T-helper 2 cell (primary cell): ENCODE measurements around the gene SCAF8.
A peak's percentile ranks its signal among the peaks of the same experiment; 100 is the strongest.

Experiments
- DNase-seq, 5 experiments: peaks; one replicate each; pipeline versions ENCODE4 v3.0.0 to v3.0.0-alpha.2; 2012 to 2022

The SCAF8 gene

DNA sequence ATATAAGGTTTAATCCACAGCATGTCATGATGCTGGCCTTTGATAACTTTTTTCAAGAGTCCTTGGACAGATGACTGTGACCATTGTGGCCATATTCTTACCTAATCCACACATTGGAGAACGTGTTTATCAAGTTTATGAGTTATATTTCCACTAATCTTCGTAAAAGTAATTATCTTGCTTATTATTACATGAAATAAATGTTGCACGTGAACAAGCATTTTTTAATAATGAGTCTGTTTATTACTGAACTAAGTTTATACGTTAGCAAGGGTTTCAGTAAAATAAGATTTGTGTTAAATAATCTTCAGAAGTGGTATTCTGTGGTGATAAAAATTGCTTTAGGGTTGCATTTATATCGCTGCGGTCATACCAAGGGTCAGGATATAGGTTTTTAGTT, 107.1 kb downstream of the SCAF8 start:
- no peak for DNase-seq

DNA sequence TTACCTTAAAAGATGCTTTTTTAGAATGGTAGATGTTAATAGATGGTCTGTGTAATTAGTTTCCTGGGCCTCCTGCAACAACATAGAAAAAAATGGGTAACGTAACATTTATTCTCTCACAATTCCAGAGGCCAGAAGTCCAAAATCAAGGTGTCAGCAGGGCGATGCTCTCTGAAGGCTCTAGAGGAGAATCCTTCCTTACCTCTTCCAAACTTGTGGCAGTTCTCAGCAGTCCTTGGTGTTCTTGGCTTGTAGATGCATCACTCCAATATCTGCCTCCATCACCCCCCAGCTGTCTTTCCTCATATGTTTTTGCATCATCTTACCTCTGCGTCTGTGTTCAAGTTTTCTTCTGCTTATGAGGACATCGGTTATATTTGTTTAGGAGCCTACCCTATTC, 107.9 kb downstream of the SCAF8 start:
- DNase-seq = no peak

DNA sequence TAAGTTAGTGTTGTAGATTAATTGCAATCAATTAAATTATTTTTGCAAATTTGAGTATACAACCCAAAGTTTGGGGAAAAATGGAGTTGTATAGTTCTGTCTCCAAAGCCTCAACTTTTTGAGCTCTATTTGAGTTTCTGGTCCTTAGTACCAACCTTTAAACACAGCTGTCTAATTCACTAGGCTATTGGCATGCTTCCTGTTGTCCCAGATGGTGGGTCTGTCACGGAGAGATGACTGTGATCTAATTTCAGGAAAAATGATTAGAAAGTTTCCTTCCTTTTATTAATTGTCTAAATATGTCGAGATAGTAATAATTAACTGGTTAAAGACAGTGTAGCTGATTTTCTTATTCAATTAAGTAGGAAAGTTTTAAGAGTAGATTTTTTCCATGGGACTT, 109.6 kb downstream of the SCAF8 start:
- DNase-seq = no peak

DNA sequence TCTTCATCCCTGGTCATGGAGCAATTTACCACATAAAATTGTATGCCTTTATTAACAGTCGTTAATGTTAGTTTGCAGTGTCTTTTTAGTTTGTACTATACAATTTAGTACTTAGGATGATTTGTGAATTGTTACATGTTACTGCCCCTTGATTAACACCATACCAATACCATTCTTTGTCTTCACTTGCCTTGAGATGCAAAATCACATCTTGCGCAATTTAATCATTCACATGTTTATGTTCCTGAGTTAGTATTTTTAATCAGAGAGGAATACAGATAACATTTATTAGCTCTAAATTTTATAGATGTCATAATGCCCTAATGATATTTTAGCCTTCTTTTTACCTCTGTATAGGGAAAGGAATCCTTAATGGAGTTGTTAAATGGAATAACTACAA, 114.1 kb downstream of the SCAF8 start:
- DNase-seq = no peak

GRCh38 chr6:154848580-154848979, 115.4 kb downstream of the SCAF8 start:
- no peak for DNase-seq

GRCh38 chr6:154849475-154849874, 116.3 kb downstream of the SCAF8 start:
- DNase-seq = no peak

DNA sequence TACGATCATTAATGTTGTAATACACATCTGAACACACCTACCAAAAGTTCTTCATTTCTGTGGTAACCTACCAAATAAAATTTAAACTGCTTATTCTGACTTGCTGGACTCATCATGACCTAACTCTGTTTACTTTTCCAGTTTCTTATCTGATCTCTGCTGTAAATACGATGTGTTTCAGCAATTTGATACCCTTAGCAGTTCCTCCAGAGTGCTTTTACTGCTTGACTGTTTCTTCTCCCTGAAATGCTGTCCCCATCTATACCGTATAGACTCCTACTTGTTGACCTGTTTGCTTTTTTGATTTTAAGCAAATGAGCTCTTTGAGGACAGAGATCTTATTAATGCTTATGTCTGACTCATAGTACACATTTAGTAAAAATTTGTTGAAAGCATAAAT, 119.5 kb downstream of the SCAF8 start:
- no peak for DNase-seq

GRCh38 chr6:154857529-154857928, 124.3 kb downstream of the SCAF8 start:
- DNase-seq = peak in 1 of 5 experiments; percentile 16

GRCh38 chr6:154861825-154862224, 128.6 kb downstream of the SCAF8 start:
- no peak for DNase-seq

GRCh38 chr6:154862536-154862935, 129.3 kb downstream of the SCAF8 start:
- DNase-seq = no peak

GRCh38 chr6:154864066-154864430, 130.8 kb downstream of the SCAF8 start:
- DNase-seq = no peak

GRCh38 chr6:154865291-154865690, 132.1 kb downstream of the SCAF8 start:
- DNase-seq = no peak

GRCh38 chr6:154868143-154868594, 135.0 kb downstream of the SCAF8 start:
- peak in 1 of 5 experiments; percentile 30 for DNase-seq

DNA sequence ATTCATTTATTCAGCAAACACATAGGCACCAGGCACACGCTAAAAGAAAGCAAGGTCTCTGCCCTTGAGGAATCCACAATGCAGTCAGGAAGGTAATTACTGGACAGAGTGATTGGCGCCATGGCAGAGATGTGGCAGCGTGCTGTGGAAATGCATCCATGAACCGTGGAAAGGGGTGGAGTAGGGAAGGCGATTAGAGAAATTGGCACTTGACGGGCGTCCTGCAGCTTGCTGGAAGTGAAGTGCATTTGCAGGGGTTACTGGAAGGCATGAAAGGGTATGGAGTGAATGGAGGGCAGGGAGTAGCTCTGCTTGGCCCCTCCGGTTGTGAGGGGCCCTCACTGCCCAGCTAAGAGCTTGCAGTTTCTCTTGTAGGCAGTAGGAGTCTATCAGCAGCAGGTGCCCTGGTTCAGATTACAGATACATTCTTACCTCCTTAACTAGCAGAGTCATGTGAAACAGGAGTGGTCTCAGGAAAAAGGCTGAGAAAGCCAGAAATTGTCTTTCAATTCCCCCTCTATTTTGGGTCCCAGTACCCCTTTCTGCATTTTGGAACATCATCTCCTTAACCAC, 139.4 kb downstream of the SCAF8 start:
- no peak for DNase-seq

DNA sequence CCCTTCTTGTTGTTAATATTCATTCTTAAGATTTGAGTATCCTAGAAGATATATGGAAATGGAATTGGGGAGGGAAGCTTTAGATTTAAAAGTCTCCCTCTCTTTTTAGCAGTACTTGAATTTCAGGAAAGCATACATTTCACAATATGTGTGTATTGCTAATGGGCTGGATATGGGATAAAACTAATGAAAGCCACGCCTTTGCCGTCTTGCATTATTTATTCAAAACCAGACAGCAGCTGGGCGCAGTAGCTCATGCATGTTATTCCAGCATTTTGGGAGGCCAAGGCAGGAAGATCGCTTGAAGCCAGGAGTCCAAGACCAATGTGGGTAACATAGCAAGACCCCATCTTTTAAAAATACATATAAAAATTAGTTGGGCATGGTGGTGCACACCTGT, 140.3 kb downstream of the SCAF8 start:
- no peak for DNase-seq

DNA sequence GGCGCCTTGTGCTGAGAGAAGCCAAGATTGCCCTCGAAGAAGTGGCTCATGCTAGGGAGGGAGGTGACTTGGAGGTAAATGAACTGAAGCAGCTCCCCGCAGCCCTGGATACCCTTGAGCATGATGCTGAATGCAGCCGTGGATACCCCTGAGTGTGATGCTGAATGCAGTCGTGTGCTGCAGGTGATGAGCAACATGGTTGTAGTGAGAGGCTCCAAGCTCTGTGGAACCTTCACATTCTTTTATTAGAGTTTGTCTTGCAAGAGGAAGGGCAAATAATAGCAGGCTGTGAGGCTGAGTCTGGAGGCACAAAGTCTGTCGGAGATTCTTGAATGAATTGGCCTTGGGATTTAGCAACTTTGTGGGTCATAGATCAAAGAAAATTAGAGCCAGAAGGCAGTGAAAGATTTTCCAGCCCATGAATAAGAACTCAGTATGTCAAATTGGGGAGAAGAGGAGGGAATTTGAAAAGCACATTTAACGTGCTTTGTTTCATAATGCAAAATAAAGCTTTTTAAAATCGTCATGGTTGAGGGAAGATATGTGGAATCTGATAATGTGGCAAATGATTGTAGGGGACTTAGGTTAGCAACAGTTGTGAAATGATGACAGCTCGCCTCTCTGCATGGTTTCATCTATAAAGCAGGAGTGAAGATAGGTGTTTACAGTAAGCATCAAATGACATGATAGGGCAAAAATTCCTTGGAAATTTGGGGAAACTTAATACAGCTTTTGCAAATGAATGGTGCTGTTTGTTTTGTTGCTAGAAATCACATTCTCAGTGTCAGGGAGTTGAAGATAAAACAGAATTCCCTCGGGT, 141.8 kb downstream of the SCAF8 start:
- no peak for DNase-seq

- no peak for DNase-seq
Measured at GRCh38 chr6:154876486-154877280, 143.5 kb downstream of the SCAF8 start.

GRCh38 chr6:154878871-154879491, 145.8 kb downstream of the SCAF8 start:
- no peak for DNase-seq

DNA sequence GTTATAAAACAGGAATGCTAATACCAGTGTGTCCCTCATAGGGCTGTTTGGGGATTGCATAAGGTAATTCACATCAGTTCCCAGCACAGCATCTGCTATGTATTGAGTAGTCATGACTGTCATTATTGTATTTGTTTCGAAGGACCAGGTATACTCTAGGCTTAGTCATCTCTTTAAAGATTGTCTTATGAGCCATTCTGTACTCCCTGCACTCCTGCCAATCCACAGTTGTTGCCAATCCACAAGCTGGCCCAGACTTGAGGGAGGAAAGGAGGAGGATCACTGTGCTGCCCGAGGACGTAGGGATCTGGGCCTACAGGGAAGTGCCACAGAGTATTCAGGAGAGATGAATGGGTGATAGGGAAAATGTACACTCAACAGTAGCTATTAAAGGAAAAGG, 148.9 kb downstream of the SCAF8 start:
- no peak for DNase-seq
